GM12878 (cell line): Measurements from ENCODE around the gene CPT1C. TPM values are rescaled to one million over a fixed set of nuclear protein-coding genes. Genes with fewer than 3 reads are reported as not detected.

Experiments used
- ATAC-seq: fragments of 200-7000 bp; cut with Tn5 transposase; 3 replicates; pipeline ENCODE4 v1.9.1; 2020; ENCODE audit warnings: mild to moderate bottlenecking, moderate library complexity
- BruUV-seq: library from RNA; stranded (reverse); fragments of 400-500 nt; replicated peaks from 2 replicates; lab custom pipeline; 2021; lab: Mats Ljungman, UMichigan
- CTCF ChIA-PET: fragments of 300-600 bp; sonication (Branson Sonifier 250); formaldehyde crosslinking; extraction: SDS; loops from one replicate; lab custom pipeline; 2021; ENCODE audit warnings: inconsistent platforms; lab: Yijun Ruan, JAX
- POLR2A ChIA-PET: fragments of 350-600 bp; formaldehyde crosslinking; extraction: SDS; loops from one replicate; lab custom pipeline; 2021; ENCODE audit warnings: inconsistent platforms; lab: Charles Lee
- RAD21 ChIA-PET: fragments of 300-600 bp; sonication (Branson Sonifier 250); formaldehyde crosslinking; loops from one replicate; lab custom pipeline; 2023; ENCODE audit warnings: antibody characterized with exemption; ENCODE audit not compliant: unreplicated experiment; lab: Charles Lee
- SMC1A ChIA-PET: fragments of 300-600 bp; sonication (Branson Sonifier 250); formaldehyde crosslinking; loops from one replicate; lab custom pipeline; 2023; ENCODE audit not compliant: unreplicated experiment, uncharacterized antibody; lab: Charles Lee
- DNase-seq: peaks from one replicate; pipeline ENCODE4 v3.0.0-alpha.2; 2011; ENCODE audit warnings: low read depth, low spot score
- FAIRE-seq: peaks from 3 replicates; lab custom pipeline; 2011; peaks lifted over from hg19 to GRCh38; lab: Jason Lieb, UNC
- H2AFZ ChIP-seq: 2 replicates; pipeline ENCODE4 v1.6.0; 2011; ENCODE audit warnings: low read depth, low read length, control low read depth; ENCODE audit not compliant: control insufficient read depth
- H3K27ac ChIP-seq: 2 replicates; pipeline ENCODE4 v1.5.1; 2011; ENCODE audit warnings: control low read depth; ENCODE audit not compliant: control insufficient read depth, insufficient read depth
- H3K27me3 ChIP-seq, 2 experiments: replicated peaks in 1 of 2; 2 replicates each; pipeline versions ENCODE4 v1.6.0 to v1.6.1; 2011; ENCODE audit warnings: low read length in 1 of 2; ENCODE audit not compliant: control insufficient read depth in 2 of 2, insufficient read depth in 2 of 2
- H3K36me3 ChIP-seq, 2 experiments: 2 replicates each; pipeline ENCODE4 v1.5.1; 2011; ENCODE audit warnings: low read length in 1 of 2; ENCODE audit not compliant: control insufficient read depth in 2 of 2, insufficient read depth in 2 of 2
- H3K4me1 ChIP-seq: 2 replicates; pipeline ENCODE4 v1.6.1; 2011; ENCODE audit warnings: mild to moderate bottlenecking, low read length, moderate library complexity, mixed read lengths; ENCODE audit not compliant: control insufficient read depth, insufficient read depth
- H3K4me2 ChIP-seq: 2 replicates; pipeline ENCODE4 v1.6.0; 2011; ENCODE audit warnings: control low read depth; ENCODE audit not compliant: control insufficient read depth, insufficient read depth
- H3K4me3 ChIP-seq: fragments of 200-600 bp; sonication (generic); 2 replicates; pipeline ENCODE4 v1.5.1; 2016
- H3K79me2 ChIP-seq: 2 replicates; pipeline ENCODE4 v1.6.0; 2011; ENCODE audit warnings: low read length; ENCODE audit not compliant: control insufficient read depth, insufficient read depth
- H3K9ac ChIP-seq: 2 replicates; pipeline ENCODE4 v1.8.0; 2011; ENCODE audit warnings: low read length, control low read depth, mixed read lengths; ENCODE audit not compliant: control insufficient read depth, insufficient read depth
- H3K9me3 ChIP-seq: replicated peaks from 3 replicates; pipeline ENCODE4 v1.5.1; 2011; ENCODE audit warnings: mild to moderate bottlenecking, low read length; ENCODE audit not compliant: control insufficient read depth, insufficient read depth
- H4K20me1 ChIP-seq: 2 replicates; pipeline ENCODE4 v1.6.0; 2011; ENCODE audit not compliant: control insufficient read depth, insufficient read depth
- ATF2 ChIP-seq: IDR thresholded peaks from 2 replicates; pipeline ENCODE4 v1.6.1; 2012; ENCODE audit warnings: low read length, inconsistent platforms
- GATAD2B ChIP-seq: fragments of 450-650 bp; conservative IDR thresholded peaks from 2 replicates; pipeline ENCODE4 v1.6.1; 2017; ENCODE audit warnings: low read depth, mild to moderate bottlenecking, moderate library complexity
- HDAC6 ChIP-seq: fragments of 200-600 bp; sonication (generic); IDR thresholded peaks from one replicate; pipeline ENCODE4 v1.8.0; 2017; ENCODE audit warnings: antibody characterized with exemption; ENCODE audit not compliant: unreplicated experiment
- KDM1A ChIP-seq: fragments of 200-600 bp; sonication (generic); IDR thresholded peaks from 2 replicates; pipeline ENCODE4 v1.6.1; 2016; ENCODE audit warnings: borderline replicate concordance
- KLF5 ChIP-seq: fragments of 450-650 bp; IDR thresholded peaks from 2 replicates; pipeline ENCODE4 v1.6.1; 2014; ENCODE audit warnings: mild to moderate bottlenecking; ENCODE audit not compliant: partially characterized antibody
- POLR2A ChIP-seq: IDR thresholded peaks from 2 replicates; pipeline ENCODE4 v1.6.1; 2011; ENCODE audit warnings: low read depth, mild to moderate bottlenecking, low read length
- RAD51 ChIP-seq: fragments of 450-650 bp; IDR thresholded peaks from 2 replicates; pipeline ENCODE4 v1.6.1; 2016; ENCODE audit warnings: moderate library complexity, mild to moderate bottlenecking, inconsistent platforms
- WGBS: methylation state at CpG from one replicate; pipeline ENCODE4 v1.1.6; 2016; ENCODE audit warnings: low lambda C conversion rate; ENCODE audit not compliant: insufficient replicate concordance, insufficient coverage; ENCODE audit errors: missing lambda C conversion rate; 5-methylcytosine and 5-hydroxymethylcytosine counted together
- in situ Hi-C: fragments of 300-500 bp; cut with MboI; formaldehyde crosslinking; loops from 9 replicates; pipeline ENCODE4 v1.14.3; 2018; ENCODE audit warnings: mixed read lengths
- intact Hi-C: fragments of 100-400 bp; cut with micrococcal nuclease; formaldehyde crosslinking; loops from one replicate; pipeline ENCODE4 v1.14.2; 2022; ENCODE audit not compliant: unreplicated experiment
- polyA plus RNA-seq, 11 experiments: library from polyadenylated mRNA; depleted of rRNA in 4 of 11; unstranded in 6 of 11; stranded (reverse) in 5 of 11; fragments of >200 nt; fragmentation: Nextera tagmentation in 4 of 11; fragmentation: Illumina TruSeq in 1 of 11; extraction: Ambion mirVana in 4 of 11; extraction: Trizol in 1 of 11; gene quantifications; 1 replicate in 1 of 11; 2 replicates in 10 of 11; pipeline versions ENCODE4 v1.2.1 to v1.2.3, GENCODE V29; 2011 to 2016; ENCODE audit warnings: inconsistent platforms in 2 of 11, missing spikeins in 2 of 11, low read depth in 1 of 11
- total RNA-seq, 4 experiments: library from RNA; depleted of rRNA in 3 of 4; stranded (reverse); fragments of >200 nt in 3 of 4; fragmentation: Illumina TruSeq in 1 of 4; extraction: Trizol in 1 of 4; gene quantifications; 2 replicates each; pipeline versions ENCODE4 v1.2.1 to v1.2.3, GENCODE V29; 2013 to 2021
- TF ChIP-seq, protein P1 (sequence below): fragments of 450-650 bp; IDR thresholded peaks from 2 replicates; pipeline ENCODE4 v1.6.1; 2018; ENCODE audit warnings: mild to moderate bottlenecking, low read depth, moderate library complexity; ENCODE audit not compliant: partially characterized antibody
- TF ChIP-seq, protein P2 (sequence below): fragments of 450-650 bp; IDR thresholded peaks from 2 replicates; pipeline ENCODE4 v1.6.1; 2018; ENCODE audit warnings: borderline replicate concordance, mild to moderate bottlenecking; ENCODE audit not compliant: partially characterized antibody
- TF ChIP-seq, protein P3 (sequence below): fragments of 450-650 bp; IDR thresholded peaks from 2 replicates; pipeline ENCODE4 v1.6.1; 2017; ENCODE audit warnings: low read depth, mild to moderate bottlenecking, moderate library complexity

CPT1C gene
- total and polyA plus RNA-seq, 10 of the 15 experiments (the other 5 are each of a cell fraction or from before 2014, with no cell fraction given): 0.04 to 0.56 (median 0.21) TPM; not detected in 3

DNA sequence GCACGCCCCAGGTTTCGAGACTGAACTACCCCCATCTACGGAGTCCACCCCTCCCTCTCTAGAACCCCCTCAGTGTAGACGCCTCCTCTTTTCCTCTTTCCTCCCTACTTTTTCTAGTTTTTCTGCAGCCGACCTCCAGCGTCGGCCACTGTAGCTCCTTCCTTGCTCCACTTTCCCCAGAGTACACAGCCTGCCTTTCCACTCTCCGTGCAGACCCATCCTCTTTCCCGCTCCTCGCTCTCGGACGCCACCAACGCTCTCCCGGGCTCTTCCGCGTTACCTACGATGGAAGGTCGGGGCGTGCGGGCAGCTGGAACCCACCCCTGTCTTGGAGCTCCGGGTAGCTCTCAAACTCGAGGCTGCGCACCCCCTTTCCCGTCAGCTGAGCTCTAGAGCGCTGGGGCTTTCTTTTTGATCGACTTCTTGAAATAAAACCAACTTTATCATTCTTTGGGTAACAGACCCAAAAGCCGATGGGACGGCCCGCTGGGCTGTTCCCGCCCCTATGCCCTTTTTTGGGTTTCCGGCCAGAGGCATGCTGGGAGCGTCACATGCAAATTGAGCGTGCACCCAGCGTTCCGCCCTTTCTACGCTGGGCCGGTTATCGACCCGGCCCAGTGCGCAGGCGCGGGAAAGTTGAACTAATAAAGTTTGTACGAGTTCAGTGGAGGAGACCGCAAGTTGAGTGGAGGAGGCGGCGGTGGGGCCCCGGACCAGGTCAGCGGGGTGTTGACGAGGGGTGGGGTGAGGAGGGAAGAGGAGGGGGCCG is 25.4 kb upstream of the CPT1C start, which contains the start of the genes BCL2L12 and IRF3:
Gene BCL2L12 (plus strand): TSS at position 583 of the 769 bp plus-strand sequence. CDS start 760 bp downstream, outside the sequence.
Gene IRF3 (minus strand): TSS at position 507 of the 769 bp plus-strand sequence. CDS start 1,019 bp downstream, outside the sequence.
- Histone ChIP-seq H3K4me2 (peak within 1 kb of the TSS; percentile 91), H2AFZ (peak within 1 kb of the TSS; percentile 91), H3K79me2 (peaks cover 36% of the 10 kb centered on the region), H3K36me3 (peaks cover 12 to 17% of the 10 kb centered on the region in 2 experiments), H3K27me3 (no peaks in the 10 kb centered on the region), H3K9me3 (no peaks in the 10 kb centered on the region), H3K4me1 (peaks cover 14% of the 10 kb centered on the region), H3K27ac (peak within 1 kb of the TSS; percentile 91), H4K20me1 (peaks cover 4% of the 10 kb centered on the region), H3K4me3 (peak within 1 kb of the TSS; percentile 99), H3K9ac (peak within 1 kb of the TSS; percentile 97)
- in situ Hi-C loops (loop anchor here (5.0 kb wide), 1 partner anchor 168 kb away; the partner anchor contains the start of gene RPS11), intact Hi-C loops (loop anchor here (2.0 kb wide), 1 partner anchor 23 kb away; the partner anchor contains the start of gene SCAF1)
- BruUV-seq: no TSS peak
- ATAC-seq: peak; percentile 92
- FAIRE-seq: peak; percentile 87
- ChIA-PET RAD21 (interaction anchor here (0.8 to 3.4 kb wide), 5 partner anchors 9 to 75 kb away, joined by 3 to 34 read pairs (median 7); partner anchors contain the start of genes PRMT1, RRAS and SCAF1), SMC1A (interaction anchor here (1.1 to 2.2 kb wide), 5 partner anchors 10 to 72 kb away, joined by 4 to 9 read pairs (median 5); partner anchors contain the start of gene RRAS), POLR2A (interaction anchor here (0.6 to 6.0 kb wide), 7 partner anchors 11 to 528 kb away, joined by 3 to 126 read pairs (median 7); partner anchors contain the start of genes AP2A1, NOSIP, PRMT1 and PRRG2), CTCF (interaction anchor here (0.6 to 5.5 kb wide), 7 partner anchors 10 to 708 kb away, joined by 3 to 80 read pairs (median 5); partner anchors contain the start of genes PRMT1, PRRG2, RRAS and SCAF1)
- DNase-seq: peak; percentile 84
- WGBS: under 1% methylated on average over 47 of the region's 50 CpGs
- TF ChIP-seq, protein P1, sequence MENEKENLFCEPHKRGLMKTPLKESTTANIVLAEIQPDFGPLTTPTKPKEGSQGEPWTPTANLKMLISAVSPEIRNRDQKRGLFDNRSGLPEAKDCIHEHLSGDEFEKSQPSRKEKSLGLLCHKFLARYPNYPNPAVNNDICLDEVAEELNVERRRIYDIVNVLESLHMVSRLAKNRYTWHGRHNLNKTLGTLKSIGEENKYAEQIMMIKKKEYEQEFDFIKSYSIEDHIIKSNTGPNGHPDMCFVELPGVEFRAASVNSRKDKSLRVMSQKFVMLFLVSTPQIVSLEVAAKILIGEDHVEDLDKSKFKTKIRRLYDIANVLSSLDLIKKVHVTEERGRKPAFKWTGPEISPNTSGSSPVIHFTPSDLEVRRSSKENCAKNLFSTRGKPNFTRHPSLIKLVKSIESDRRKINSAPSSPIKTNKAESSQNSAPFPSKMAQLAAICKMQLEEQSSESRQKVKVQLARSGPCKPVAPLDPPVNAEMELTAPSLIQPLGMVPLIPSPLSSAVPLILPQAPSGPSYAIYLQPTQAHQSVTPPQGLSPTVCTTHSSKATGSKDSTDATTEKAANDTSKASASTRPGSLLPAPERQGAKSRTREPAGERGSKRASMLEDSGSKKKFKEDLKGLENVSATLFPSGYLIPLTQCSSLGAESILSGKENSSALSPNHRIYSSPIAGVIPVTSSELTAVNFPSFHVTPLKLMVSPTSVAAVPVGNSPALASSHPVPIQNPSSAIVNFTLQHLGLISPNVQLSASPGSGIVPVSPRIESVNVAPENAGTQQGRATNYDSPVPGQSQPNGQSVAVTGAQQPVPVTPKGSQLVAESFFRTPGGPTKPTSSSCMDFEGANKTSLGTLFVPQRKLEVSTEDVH: no peak
- no peak for TF ChIP-seq KLF5
- TF ChIP-seq, protein P2, sequence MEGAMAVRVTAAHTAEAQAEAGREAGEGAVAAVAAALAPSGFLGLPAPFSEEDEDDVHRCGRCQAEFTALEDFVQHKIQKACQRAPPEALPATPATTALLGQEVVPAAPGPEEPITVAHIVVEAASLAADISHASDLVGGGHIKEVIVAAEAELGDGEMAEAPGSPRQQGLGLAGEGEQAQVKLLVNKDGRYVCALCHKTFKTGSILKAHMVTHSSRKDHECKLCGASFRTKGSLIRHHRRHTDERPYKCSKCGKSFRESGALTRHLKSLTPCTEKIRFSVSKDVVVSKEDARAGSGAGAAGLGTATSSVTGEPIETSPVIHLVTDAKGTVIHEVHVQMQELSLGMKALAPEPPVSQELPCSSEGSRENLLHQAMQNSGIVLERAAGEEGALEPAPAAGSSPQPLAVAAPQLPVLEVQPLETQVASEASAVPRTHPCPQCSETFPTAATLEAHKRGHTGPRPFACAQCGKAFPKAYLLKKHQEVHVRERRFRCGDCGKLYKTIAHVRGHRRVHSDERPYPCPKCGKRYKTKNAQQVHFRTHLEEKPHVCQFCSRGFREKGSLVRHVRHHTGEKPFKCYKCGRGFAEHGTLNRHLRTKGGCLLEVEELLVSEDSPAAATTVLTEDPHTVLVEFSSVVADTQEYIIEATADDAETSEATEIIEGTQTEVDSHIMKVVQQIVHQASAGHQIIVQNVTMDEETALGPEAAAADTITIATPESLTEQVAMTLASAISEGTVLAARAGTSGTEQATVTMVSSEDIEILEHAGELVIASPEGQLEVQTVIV: no peak
- TF ChIP-seq GATAD2B: no peak
- TF ChIP-seq, protein P3, sequence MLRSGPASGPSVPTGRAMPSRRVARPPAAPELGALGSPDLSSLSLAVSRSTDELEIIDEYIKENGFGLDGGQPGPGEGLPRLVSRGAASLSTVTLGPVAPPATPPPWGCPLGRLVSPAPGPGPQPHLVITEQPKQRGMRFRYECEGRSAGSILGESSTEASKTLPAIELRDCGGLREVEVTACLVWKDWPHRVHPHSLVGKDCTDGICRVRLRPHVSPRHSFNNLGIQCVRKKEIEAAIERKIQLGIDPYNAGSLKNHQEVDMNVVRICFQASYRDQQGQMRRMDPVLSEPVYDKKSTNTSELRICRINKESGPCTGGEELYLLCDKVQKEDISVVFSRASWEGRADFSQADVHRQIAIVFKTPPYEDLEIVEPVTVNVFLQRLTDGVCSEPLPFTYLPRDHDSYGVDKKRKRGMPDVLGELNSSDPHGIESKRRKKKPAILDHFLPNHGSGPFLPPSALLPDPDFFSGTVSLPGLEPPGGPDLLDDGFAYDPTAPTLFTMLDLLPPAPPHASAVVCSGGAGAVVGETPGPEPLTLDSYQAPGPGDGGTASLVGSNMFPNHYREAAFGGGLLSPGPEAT: peak; percentile 33; the same call in 1 of the 2 replicates
- peak; percentile 74 for TF ChIP-seq POLR2A
- TF ChIP-seq RAD51: no peak
- no peak for TF ChIP-seq KDM1A
- no peak for TF ChIP-seq ATF2
- TF ChIP-seq HDAC6: no peak
